GDM1 (cell line): ENCODE measurements around the gene TM2D1.
"Not testable (repeated sequence)": the region's sequence is repeated elsewhere in the genome, so short reads cannot be mapped to it uniquely, and the experiment has no call there.

Source experiments
- DNase-seq: peaks from one replicate; lab custom pipeline; 2025; lab: John Stamatoyannopoulos, UW

Gene TM2D1

GRCh38 chr1:61718996-61719663, 5.8 kb downstream of the TM2D1 start:
- not testable (repeated sequence) for DNase-seq

GRCh38 chr1:61711969-61712368, 13.0 kb downstream of the TM2D1 start:
- no peak for DNase-seq

- not testable (repeated sequence) for DNase-seq
These were observed 13.7 kb downstream of the TM2D1 start for GRCh38 chr1:61711257-61711656.

GRCh38 chr1:61709908-61710289, 15.0 kb downstream of the TM2D1 start:
- no peak for DNase-seq

GRCh38 chr1:61708953-61709907, 15.7 kb downstream of the TM2D1 start:
- DNase-seq: no peak

- DNase-seq: no peak
These were observed 24.8 kb downstream of the TM2D1 start for GRCh38 chr1:61699911-61700851.

- no peak for DNase-seq
These were observed 32.7 kb downstream of the TM2D1 start for GRCh38 chr1:61692155-61692800.

GRCh38 chr1:61687901-61688300, 37.0 kb downstream of the TM2D1 start:
- DNase-seq: no peak

- DNase-seq: no peak
These were observed 42.0 kb downstream of the TM2D1 start for GRCh38 chr1:61682891-61683290.

- DNase-seq: no peak
These were observed 44.4 kb downstream of the TM2D1 start for GRCh38 chr1:61680500-61680899.

- not testable (repeated sequence) for DNase-seq
These were observed 48.1 kb downstream of the TM2D1 start for GRCh38 chr1:61676881-61677280.

GRCh38 chr1:61674221-61674620, 50.7 kb downstream of the TM2D1 start:
- no peak for DNase-seq

GRCh38 chr1:61672376-61672775, 52.6 kb downstream of the TM2D1 start:
- DNase-seq: no peak

- DNase-seq: no peak
These were observed 54.5 kb downstream of the TM2D1 start for GRCh38 chr1:61670445-61670844.

GRCh38 chr1:61670016-61670415, 54.9 kb downstream of the TM2D1 start:
- DNase-seq: no peak

GRCh38 chr1:61659061-61659460, 65.9 kb downstream of the TM2D1 start:
- no peak for DNase-seq

- DNase-seq: no peak
These were observed 69.5 kb downstream of the TM2D1 start for GRCh38 chr1:61655453-61655852.

- DNase-seq: no peak
These were observed 70.9 kb downstream of the TM2D1 start for GRCh38 chr1:61654067-61654466.

GRCh38 chr1:61648983-61649742, 75.8 kb downstream of the TM2D1 start:
- no peak for DNase-seq

- DNase-seq: no peak
These were observed 77.8 kb downstream of the TM2D1 start for GRCh38 chr1:61647142-61647541.

GRCh38 chr1:61645476-61645875, 79.5 kb downstream of the TM2D1 start:
- DNase-seq: no peak
